Liver (tissue), 9 donors: Measurements from ENCODE around the gene SLC38A6. TPM values are rescaled to one million over a fixed set of nuclear protein-coding genes. Genes with fewer than 3 reads are reported as not detected.
A peak's percentile ranks its signal among the peaks of the same experiment; 100 is the strongest.

Experiments
- DNase-seq: peaks from one replicate; pipeline ENCODE4 v3.0.0-alpha.2; 2017; ENCODE audit warnings: low spot score
- H3K27ac ChIP-seq, 2 donors: one replicate each; pipeline ENCODE4 v1.7.0; 2013; ENCODE audit warnings: inconsistent platforms in 2 of 2, low read length in 2 of 2, control low read depth in 1 of 2, low read depth in 1 of 2, mild to moderate bottlenecking in 1 of 2
- H3K27me3 ChIP-seq, 4 donors: one replicate each; pipeline versions ENCODE4 v1.6.1 to v1.7.0; 2013; ENCODE audit warnings: low read length in 3 of 4, inconsistent platforms in 1 of 4, mild to moderate bottlenecking in 1 of 4, moderate library complexity in 1 of 4; ENCODE audit not compliant: control insufficient read depth in 4 of 4, insufficient read depth in 4 of 4
- H3K36me3 ChIP-seq, 4 donors: one replicate each; pipeline versions ENCODE4 v1.6.1 to v1.7.0; 2013; ENCODE audit warnings: low read length in 3 of 4, mild to moderate bottlenecking in 3 of 4, low read depth in 1 of 4, moderate library complexity in 1 of 4; ENCODE audit not compliant: control insufficient read depth in 4 of 4, insufficient read depth in 3 of 4
- H3K4me1 ChIP-seq, 4 donors: one replicate each; pipeline versions ENCODE4 v1.6.1 to v1.7.0; 2013; ENCODE audit warnings: low read length in 3 of 4, mild to moderate bottlenecking in 3 of 4, moderate library complexity in 1 of 4; ENCODE audit not compliant: control insufficient read depth in 4 of 4, insufficient read depth in 4 of 4
- H3K4me3 ChIP-seq, 3 donors: one replicate each; pipeline versions ENCODE4 v1.6.1 to v1.7.0; 2013; ENCODE audit warnings: low read length in 3 of 3, control low read depth in 1 of 3, low read depth in 1 of 3, mild to moderate bottlenecking in 1 of 3
- H3K9ac ChIP-seq, 2 donors: one replicate each; pipeline ENCODE4 v1.7.0; 2013; ENCODE audit warnings: low read length in 2 of 2, mild to moderate bottlenecking in 2 of 2, moderate library complexity in 2 of 2, control low read depth in 1 of 2, low read depth in 1 of 2
- H3K9me3 ChIP-seq, 4 donors: one replicate each; pipeline versions ENCODE4 v1.6.1 to v1.7.0; 2013; ENCODE audit warnings: low read length in 3 of 4; ENCODE audit not compliant: control insufficient read depth in 4 of 4
- EGR1 ChIP-seq, 2 donors: IDR thresholded peaks; 2 replicates each; pipeline ENCODE4 v1.6.1; 2016 to 2018; ENCODE audit warnings: antibody characterized with exemption in 2 of 2, low read depth in 2 of 2
- FOXA2 ChIP-seq: IDR thresholded peaks from 2 replicates; pipeline ENCODE4 v1.6.1; 2016; ENCODE audit warnings: antibody characterized with exemption
- GABPA ChIP-seq, 2 donors: IDR thresholded peaks in 1 of 2; conservative IDR thresholded peaks in 1 of 2; 2 replicates each; pipeline ENCODE4 v1.6.1; 2016; ENCODE audit warnings: antibody characterized with exemption in 2 of 2, mild to moderate bottlenecking in 1 of 2, moderate library complexity in 1 of 2
- HNF4A ChIP-seq, 2 donors: conservative IDR thresholded peaks; 2 replicates each; pipeline ENCODE4 v1.6.1; 2016; ENCODE audit warnings: antibody characterized with exemption in 2 of 2, mild to moderate bottlenecking in 2 of 2
- HNF4G ChIP-seq: IDR thresholded peaks from 2 replicates; pipeline ENCODE4 v1.6.1; 2016; ENCODE audit warnings: antibody characterized with exemption
- NR2F2 ChIP-seq: IDR thresholded peaks from 2 replicates; pipeline ENCODE4 v1.6.1; 2016; ENCODE audit warnings: antibody characterized with exemption
- RAD21 ChIP-seq, 2 donors: IDR thresholded peaks; 2 replicates each; pipeline ENCODE4 v1.6.1; 2016; ENCODE audit warnings: antibody characterized with exemption in 2 of 2, mild to moderate bottlenecking in 2 of 2
- RXRA ChIP-seq, 2 donors: IDR thresholded peaks; 2 replicates each; pipeline ENCODE4 v1.6.1; 2017 to 2018; ENCODE audit warnings: antibody characterized with exemption in 2 of 2, mild to moderate bottlenecking in 1 of 2
- SP1 ChIP-seq: IDR thresholded peaks from 2 replicates; pipeline ENCODE4 v1.6.1; 2018; ENCODE audit warnings: antibody characterized with exemption, mild to moderate bottlenecking
- TAF1 ChIP-seq: conservative IDR thresholded peaks from 2 replicates; pipeline ENCODE4 v1.6.1; 2016; ENCODE audit warnings: antibody characterized with exemption, mild to moderate bottlenecking
- WGBS: extraction: QIAGEN DNeasy Blood & Tissue Kit; methylation state at CpG from one replicate; pipeline ENCODE4 v1.1.7; 2013; 5-methylcytosine and 5-hydroxymethylcytosine counted together
- polyA plus RNA-seq, 2 donors: library from polyadenylated mRNA; stranded (reverse) in 1 of 2; unstranded in 1 of 2; fragments of 200-250 nt in 1 of 2; fragments of >200 nt in 1 of 2; fragmentation: Nextera tagmentation in 1 of 2; extraction: Ambion mirVana in 1 of 2; gene quantifications; one replicate each; pipeline versions ENCODE4 v1.2.1 to v1.2.3, GENCODE V29; 2013 to 2015
- total RNA-seq, 2 donors: library from RNA; depleted of rRNA; stranded (reverse); fragments of >200 nt; gene quantifications; one replicate each; pipeline ENCODE4 v1.2.3, GENCODE V29; 2014
- TF ChIP-seq, protein P1 (sequence below): IDR thresholded peaks from 2 replicates; pipeline ENCODE4 v1.6.1; 2016; ENCODE audit warnings: antibody characterized with exemption
- TF ChIP-seq, protein P2 (sequence below): fragments of 150-350 bp; IDR thresholded peaks from 2 replicates; pipeline ENCODE4 v1.5.1; 2017; ENCODE audit warnings: improper control_type of control experiment, low read depth, low read length; ENCODE audit not compliant: missing input control
- TF ChIP-seq, protein P3 (sequence below): IDR thresholded peaks from 2 replicates; pipeline ENCODE4 v1.6.1; 2016; ENCODE audit warnings: antibody characterized with exemption
- TF ChIP-seq, protein P4 (sequence below): IDR thresholded peaks from 2 replicates; pipeline ENCODE4 v1.6.1; 2016; ENCODE audit warnings: antibody characterized with exemption
- donor health status: healthy.
- donor health status: healthy.
- donor health status: healthy.
- donor health status: healthy.
- donor health status: healthy.

The SLC38A6 gene
- total and polyA plus RNA-seq, 4 donors, result 2.6 to 10.6 (median 6.4) TPM

DNA sequence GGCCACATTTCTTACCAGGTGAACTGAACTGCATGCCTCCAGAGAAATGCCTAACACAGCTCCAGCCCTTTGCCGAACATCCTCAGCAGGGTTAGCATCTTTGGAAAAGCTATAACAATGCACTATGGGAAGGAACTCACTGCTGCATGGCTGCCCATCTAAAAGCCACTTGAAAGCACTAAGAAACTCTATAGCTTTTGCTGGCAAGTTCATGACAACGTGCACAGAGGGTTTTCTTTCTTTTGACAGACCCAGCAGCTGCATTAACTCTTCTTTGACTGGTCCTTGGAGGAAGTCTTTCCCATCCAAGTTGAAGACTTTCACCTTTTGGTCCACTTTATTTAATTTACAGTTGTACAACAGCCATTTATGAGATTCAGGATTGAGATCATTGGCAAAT, 5.5 kb upstream of the SLC38A6 start:
- no peak for DNase-seq
- Histone ChIP-seq H3K27me3 (no peaks in the 10 kb centered on the region), H3K9me3 (no peaks in the 10 kb centered on the region), H3K4me1 (peaks cover 2 to 9% (median 6%) of the 10 kb centered on the region in 4 donors), H3K27ac (no peak overlapping the region), H3K4me3 (no peak overlapping the region), H3K36me3 (peaks cover 0 to 12% (median 7%) of the 10 kb centered on the region in 4 donors), H3K9ac (no peak overlapping the region)
- TF ChIP-seq FOXA2 (no peak), NR2F2 (no peak), EGR1 (IDR thresholded peaks at IDR 0.05; ENCODE audit: low read depth in 2 of 2) (no peak), RXRA (IDR thresholded peaks at IDR 0.05) (no peak)
- TF ChIP-seq, protein P1, sequence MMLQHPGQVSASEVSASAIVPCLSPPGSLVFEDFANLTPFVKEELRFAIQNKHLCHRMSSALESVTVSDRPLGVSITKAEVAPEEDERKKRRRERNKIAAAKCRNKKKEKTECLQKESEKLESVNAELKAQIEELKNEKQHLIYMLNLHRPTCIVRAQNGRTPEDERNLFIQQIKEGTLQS, result no peak
- 68% methylated on average over 2 of the region's 2 CpGs for WGBS

DNA sequence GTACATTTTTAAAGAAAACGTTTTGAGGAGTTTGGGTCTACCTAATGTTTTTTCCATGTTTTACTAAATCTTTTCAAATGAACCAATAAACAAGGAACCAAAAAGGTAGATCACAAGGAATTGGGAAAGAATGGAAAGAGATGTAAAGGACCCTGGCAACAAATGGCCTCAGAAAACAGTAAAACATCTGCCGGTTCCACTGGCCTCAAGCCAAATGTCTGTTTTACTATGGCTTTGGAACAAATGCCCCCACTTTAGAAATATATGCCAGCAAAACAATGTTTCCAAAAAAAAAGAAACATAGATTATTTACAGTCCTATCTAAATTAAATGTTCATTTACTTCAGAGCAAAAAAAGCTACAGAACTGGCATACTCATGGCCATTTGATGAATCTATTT, 3.2 kb upstream of the SLC38A6 start:
- H3K36me3 ChIP-seq, result peaks cover 0 to 12% (median 7%) of the 10 kb centered on the region in 4 donors
- H3K9me3 ChIP-seq, result no peaks in the 10 kb centered on the region
- H3K27ac ChIP-seq, result no peak overlapping the region
- no peaks in the 10 kb centered on the region for H3K27me3 ChIP-seq
- 69% methylated on average over 2 of the region's 2 CpGs for WGBS
- H3K9ac ChIP-seq, result no peak overlapping the region
- DNase-seq, result no peak
- H3K4me1 ChIP-seq, result peaks cover 2 to 19% (median 15%) of the 10 kb centered on the region in 4 donors
- no peak overlapping the region for H3K4me3 ChIP-seq
- TF ChIP-seq TAF1 (no peak), RAD21 (IDR thresholded peaks at IDR 0.05) (no peak), SP1 (no peak), FOXA2 (no peak)

DNA sequence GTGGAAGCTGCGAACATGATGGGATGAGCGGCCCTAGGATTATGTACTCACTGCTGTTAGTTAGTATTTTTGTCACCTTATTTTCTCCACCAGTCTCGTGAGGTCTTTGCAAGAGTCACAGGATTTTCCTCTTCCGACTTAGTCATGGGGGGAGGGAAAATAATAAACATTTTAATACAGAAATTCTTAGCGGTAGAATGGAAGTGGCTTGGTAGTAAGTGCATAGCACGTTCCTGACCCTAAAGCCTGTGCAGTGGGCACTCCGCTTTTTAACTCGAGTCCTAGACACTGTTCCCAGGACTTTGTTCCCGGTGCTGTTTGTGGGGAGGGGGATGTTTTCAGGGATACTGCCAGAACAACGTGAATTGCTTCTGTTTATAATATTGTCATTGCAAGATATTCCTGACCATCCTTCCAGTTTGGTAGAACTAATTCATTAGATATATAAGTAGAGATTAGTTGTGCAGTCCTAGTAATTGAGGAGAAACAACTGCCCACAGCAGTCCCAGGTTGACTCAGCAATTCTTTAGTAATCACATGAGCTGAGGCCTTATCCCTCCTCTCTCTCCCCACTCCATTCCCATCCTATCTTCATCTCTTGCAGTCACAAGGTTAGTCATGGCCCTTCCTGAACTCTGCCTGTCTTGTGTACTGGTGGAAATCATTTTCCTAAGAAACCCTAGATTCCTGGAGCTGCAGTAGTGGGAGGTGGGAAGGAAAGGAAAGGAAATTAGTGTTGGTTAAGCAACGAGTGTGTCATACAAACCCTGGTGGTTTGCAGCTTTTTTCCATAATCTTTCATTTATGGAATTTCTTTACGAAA, 799 bp downstream of the SLC38A6 start:
- H3K4me3 ChIP-seq, result peak overlapping the region; percentile 62 to 94 (median 88)
- no peak for TF ChIP-seq TAF1
- TF ChIP-seq, protein P2, sequence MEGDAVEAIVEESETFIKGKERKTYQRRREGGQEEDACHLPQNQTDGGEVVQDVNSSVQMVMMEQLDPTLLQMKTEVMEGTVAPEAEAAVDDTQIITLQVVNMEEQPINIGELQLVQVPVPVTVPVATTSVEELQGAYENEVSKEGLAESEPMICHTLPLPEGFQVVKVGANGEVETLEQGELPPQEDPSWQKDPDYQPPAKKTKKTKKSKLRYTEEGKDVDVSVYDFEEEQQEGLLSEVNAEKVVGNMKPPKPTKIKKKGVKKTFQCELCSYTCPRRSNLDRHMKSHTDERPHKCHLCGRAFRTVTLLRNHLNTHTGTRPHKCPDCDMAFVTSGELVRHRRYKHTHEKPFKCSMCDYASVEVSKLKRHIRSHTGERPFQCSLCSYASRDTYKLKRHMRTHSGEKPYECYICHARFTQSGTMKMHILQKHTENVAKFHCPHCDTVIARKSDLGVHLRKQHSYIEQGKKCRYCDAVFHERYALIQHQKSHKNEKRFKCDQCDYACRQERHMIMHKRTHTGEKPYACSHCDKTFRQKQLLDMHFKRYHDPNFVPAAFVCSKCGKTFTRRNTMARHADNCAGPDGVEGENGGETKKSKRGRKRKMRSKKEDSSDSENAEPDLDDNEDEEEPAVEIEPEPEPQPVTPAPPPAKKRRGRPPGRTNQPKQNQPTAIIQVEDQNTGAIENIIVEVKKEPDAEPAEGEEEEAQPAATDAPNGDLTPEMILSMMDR, result no peak
- no peak for TF ChIP-seq HNF4G
- TF ChIP-seq, protein P3, sequence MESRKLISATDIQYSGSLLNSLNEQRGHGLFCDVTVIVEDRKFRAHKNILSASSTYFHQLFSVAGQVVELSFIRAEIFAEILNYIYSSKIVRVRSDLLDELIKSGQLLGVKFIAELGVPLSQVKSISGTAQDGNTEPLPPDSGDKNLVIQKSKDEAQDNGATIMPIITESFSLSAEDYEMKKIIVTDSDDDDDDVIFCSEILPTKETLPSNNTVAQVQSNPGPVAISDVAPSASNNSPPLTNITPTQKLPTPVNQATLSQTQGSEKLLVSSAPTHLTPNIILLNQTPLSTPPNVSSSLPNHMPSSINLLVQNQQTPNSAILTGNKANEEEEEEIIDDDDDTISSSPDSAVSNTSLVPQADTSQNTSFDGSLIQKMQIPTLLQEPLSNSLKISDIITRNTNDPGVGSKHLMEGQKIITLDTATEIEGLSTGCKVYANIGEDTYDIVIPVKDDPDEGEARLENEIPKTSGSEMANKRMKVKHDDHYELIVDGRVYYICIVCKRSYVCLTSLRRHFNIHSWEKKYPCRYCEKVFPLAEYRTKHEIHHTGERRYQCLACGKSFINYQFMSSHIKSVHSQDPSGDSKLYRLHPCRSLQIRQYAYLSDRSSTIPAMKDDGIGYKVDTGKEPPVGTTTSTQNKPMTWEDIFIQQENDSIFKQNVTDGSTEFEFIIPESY, result no peak
- no peak for TF ChIP-seq GABPA (IDR thresholded peaks at IDR 0.05 in 1 of 2, conservative IDR thresholded peaks at IDR 0.05 in 1 of 2)
- TF ChIP-seq NR2F2, result no peak
- no peak for TF ChIP-seq FOXA2
- TF ChIP-seq, protein P4, sequence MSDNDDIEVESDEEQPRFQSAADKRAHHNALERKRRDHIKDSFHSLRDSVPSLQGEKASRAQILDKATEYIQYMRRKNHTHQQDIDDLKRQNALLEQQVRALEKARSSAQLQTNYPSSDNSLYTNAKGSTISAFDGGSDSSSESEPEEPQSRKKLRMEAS, result no peak
- no peak for TF ChIP-seq RXRA (IDR thresholded peaks at IDR 0.05)
- TF ChIP-seq HNF4A (conservative IDR thresholded peaks at IDR 0.05), result no peak
- H3K27ac ChIP-seq, result peak overlapping the region; percentile 60 to 91
- WGBS, result 13% methylated on average over 12 of the region's 12 CpGs
- peaks cover 2 to 19% (median 15%) of the 10 kb centered on the region in 4 donors for H3K4me1 ChIP-seq
- DNase-seq, result no peak
- no peaks in the 10 kb centered on the region for H3K9me3 ChIP-seq
- H3K9ac ChIP-seq, result peak overlapping the region; percentile 49 to 58
- no peaks in the 10 kb centered on the region for H3K27me3 ChIP-seq
- no peaks in the 10 kb centered on the region for H3K36me3 ChIP-seq
